ENCODE data around the gene GNB1L. TPM values are rescaled to one million over a fixed set of nuclear protein-coding genes. Genes with fewer than 3 reads are reported as not detected.

GNB1L gene
- total RNA-seq, 2 experiments from 2014 or later: 8.8 to 9.8 TPM

DNA sequence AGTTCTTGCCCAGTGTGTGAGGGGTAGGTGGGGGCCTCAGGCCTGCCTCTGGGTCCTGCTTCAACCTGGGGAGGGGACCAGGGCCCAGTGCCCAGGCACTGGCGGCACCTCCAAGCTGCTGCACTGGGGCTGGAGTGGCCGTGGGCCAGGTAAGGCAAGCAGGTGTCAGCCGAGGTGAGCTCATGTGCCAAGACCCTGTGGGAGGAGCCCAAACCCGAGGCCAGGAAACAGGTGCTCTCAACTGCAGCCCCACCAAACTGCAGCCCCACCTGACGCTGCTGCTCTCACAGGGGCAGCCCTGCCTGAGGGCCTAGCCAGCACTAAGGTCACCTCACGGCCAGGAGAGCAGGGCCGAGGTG lies 18.1 kb upstream of the GNB1L start:
- no peaks in the 10 kb centered on the region for H3K9me3 Mint-ChIP-seq
- no peak overlapping the region for H3K27ac Mint-ChIP-seq
- DNase-seq: peak; percentile 3
- H3K36me3 Mint-ChIP-seq (ENCODE audit: low read depth): no peaks in the 10 kb centered on the region
- H3K27me3 Mint-ChIP-seq (ENCODE audit: low read depth): no peaks in the 10 kb centered on the region
- intact Hi-C loops (cut with micrococcal nuclease): no loop called here
- no peak overlapping the region for H3K4me3 Mint-ChIP-seq
- H3K4me1 Mint-ChIP-seq (ENCODE audit: low read depth): peaks cover 15% of the 10 kb centered on the region
- CTCF ChIA-PET: no interaction called here

DNA sequence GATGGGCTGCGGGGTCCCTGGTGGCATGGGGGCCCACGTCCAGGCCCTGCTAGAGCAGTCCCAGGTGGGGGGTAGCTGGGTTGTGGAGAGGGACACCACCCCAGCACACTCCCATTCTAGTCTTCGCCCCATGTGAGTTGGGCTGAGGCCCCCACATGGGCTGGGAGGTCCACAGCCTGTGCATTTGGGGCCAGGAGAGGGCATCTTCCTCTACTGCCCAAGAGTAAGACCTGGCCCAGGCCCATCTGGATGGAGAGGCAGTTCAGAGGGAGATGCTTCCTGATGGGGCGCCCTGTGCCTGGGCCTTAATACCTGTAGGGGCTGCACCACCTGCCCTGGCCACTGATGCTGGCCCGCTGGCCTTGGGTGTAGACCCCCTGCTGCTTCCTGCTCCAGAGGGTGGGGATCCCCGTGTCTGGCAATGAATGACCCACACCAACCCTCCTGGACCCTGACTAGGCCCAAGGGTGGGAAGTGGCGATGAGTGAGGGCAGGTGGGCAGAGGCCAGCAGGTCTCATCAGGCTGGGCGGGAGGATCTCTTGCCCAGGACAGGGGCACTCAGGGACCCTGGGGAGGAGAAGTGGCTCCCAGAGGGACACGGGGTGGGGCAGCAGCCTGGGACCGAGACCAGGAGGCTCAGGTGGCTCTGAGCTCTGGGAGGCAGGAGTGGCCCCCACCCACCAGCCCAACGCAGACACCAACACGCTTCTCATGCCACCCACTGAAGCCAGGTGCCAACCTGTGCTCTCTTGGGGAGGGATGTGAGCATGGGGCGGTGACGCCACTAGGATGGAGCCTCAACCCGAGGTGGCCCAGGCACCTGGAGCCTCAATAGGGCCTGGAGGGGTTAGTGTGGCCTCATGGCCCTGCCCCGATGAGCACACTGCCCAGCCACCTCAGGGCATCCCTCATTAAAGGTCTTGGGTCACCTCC lies 17.4 kb upstream of the GNB1L start:
- no peak overlapping the region for H3K4me3 Mint-ChIP-seq
- peak; percentile 3 for DNase-seq
- no peak overlapping the region for H3K27ac Mint-ChIP-seq
- CTCF ChIA-PET: no interaction called here
- intact Hi-C loops (cut with micrococcal nuclease): no loop called here
- H3K36me3 Mint-ChIP-seq (ENCODE audit: low read depth): no peaks in the 10 kb centered on the region
- peaks cover 13% of the 10 kb centered on the region for H3K4me1 Mint-ChIP-seq (ENCODE audit: low read depth)
- no peaks in the 10 kb centered on the region for H3K27me3 Mint-ChIP-seq (ENCODE audit: low read depth)
- H3K9me3 Mint-ChIP-seq: no peaks in the 10 kb centered on the region

DNA sequence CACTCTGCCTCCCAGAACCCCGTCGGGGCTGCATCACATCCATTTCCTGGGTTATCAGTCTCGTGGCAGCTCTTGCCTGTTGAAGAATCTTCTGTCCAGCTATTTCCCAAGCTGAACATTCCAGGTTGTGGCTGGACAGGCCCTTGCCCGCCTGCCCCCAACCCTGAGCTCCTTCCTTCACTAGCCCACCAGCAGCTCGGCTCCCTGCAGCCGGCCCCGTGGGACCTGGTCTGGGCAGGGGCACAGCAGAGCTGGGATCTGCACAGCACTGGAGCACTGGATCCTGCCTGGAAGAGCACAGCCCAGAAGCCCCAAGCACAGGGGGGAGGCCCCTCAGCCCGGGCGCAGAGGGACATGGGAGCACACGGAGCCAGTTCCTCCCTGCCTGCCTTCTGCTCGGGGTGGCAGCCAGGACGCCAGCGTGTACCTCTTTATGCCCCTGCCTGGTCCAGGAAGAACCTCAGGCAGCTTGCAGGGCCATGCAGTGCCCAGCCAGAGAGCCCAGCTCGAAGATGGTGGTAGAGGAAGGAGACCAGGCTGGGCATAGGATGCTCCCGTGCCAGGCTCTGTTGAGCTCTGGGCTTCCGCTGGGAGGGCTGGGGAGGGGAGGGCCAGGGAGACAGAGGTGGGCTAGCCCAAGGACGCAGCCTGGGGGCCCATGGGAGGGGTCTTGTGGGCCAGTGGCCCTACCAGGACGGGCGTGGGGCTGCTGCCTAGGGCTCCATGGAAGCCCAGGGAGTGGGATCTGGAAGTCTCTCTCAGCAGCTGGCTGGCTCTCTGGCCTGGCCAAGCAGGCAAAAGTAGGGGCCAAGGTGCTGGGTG lies 16.6 kb upstream of the GNB1L start:
- no peaks in the 10 kb centered on the region for H3K36me3 Mint-ChIP-seq (ENCODE audit: low read depth)
- DNase-seq: peak; percentile 2
- CTCF ChIA-PET: interaction anchor here (1.1 kb wide), 1 partner anchor 14 kb away, joined by 3 read pairs; no protein-coding TSS in a partner anchor
- no peaks in the 10 kb centered on the region for H3K9me3 Mint-ChIP-seq
- H3K4me1 Mint-ChIP-seq (ENCODE audit: low read depth): peaks cover 13% of the 10 kb centered on the region
- H3K27me3 Mint-ChIP-seq (ENCODE audit: low read depth): no peaks in the 10 kb centered on the region
- no peak overlapping the region for H3K4me3 Mint-ChIP-seq
- intact Hi-C loops (cut with micrococcal nuclease): no loop called here
- H3K27ac Mint-ChIP-seq: no peak overlapping the region

DNA sequence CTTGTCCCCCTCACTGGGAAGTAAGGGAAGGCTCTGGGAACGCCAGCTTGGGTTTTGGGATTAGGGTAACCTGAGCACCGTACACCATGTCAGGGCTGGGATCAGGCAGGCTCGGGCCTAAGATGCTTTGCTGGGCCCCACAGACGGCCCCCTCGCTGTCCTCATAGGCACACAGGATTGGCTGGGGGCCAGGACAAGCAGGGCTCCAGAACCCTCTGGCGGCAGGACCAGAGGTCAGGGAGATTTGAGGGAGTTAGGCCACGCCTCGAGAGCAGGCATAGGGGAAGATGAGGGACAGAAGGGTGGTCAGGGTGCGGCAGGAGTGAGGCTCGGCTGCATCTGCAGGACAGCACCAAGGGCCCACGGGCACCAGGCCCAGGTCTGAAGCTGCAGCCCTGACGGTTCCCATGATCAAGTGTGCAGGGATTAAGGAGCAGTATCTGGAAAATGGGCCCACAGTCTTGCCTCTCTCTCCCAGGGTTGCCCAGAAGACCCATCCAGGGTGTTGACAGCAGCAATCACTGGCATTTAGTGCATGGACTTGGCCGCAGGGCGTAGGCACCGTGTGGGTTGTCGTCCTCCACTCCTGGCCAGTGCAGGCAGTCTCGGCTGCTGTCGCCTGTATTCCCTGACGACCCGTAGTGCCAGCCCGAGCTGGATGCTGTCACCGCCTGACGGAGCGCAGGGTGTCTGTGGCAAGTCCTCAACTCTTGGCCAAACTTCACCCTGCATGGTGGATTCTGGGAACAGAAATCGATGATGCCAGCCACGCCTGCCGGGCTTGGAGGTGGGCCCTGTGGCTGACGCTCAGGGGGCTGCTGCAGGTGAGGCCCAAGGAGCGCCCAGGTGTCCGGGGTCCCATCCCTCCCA lies 15.7 kb upstream of the GNB1L start:
- intact Hi-C loops (cut with micrococcal nuclease): no loop called here
- DNase-seq: peak; percentile 2
- Mint-ChIP-seq H3K27ac (no peak overlapping the region), H3K4me1 (ENCODE audit: low read depth) (peaks cover 13% of the 10 kb centered on the region), H3K4me3 (no peak overlapping the region), H3K9me3 (no peaks in the 10 kb centered on the region), H3K27me3 (ENCODE audit: low read depth) (no peaks in the 10 kb centered on the region), H3K36me3 (ENCODE audit: low read depth) (no peaks in the 10 kb centered on the region)
- CTCF ChIA-PET: interaction anchor here (1.1 kb wide), 1 partner anchor 15 kb away, joined by 3 read pairs; no protein-coding TSS in a partner anchor

DNA sequence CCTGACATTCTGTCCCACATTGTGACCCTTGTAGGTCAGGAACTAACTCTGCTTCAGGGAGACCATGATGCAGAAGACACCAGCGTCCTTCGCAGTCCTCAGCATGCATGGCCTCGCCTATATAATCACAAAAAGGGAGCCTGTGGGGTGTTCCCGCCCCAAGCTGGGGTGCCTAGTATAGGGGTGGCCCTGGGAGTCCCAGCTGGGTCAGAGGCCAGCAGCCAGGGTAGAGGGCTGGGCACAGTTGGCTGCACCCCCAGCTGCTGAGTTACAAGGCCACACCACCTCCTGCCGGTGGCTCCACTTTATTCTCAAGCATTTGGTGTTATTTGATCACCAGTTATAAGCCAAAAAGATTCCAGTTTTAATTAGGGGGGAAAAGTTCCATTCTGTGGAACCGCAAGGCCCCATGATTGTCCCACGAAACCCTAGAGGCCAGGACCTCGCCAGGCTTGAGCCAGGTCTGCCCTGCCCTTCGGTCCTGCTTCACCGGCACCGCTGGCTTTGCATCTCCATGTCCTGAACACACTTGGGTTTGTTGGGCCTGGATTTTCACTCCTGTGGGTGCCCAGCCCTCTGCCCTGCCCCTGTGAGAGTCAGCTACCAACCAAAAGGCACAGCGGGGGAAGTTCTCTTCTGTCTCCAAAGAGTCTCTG lies 15.0 kb upstream of the GNB1L start:
- no peaks in the 10 kb centered on the region for H3K9me3 Mint-ChIP-seq
- DNase-seq: no peak
- no peak overlapping the region for H3K4me3 Mint-ChIP-seq
- CTCF ChIA-PET: no interaction called here
- no peak overlapping the region for H3K27ac Mint-ChIP-seq
- no peaks in the 10 kb centered on the region for H3K27me3 Mint-ChIP-seq (ENCODE audit: low read depth)
- H3K4me1 Mint-ChIP-seq (ENCODE audit: low read depth): peaks cover 11% of the 10 kb centered on the region
- H3K36me3 Mint-ChIP-seq (ENCODE audit: low read depth): no peaks in the 10 kb centered on the region
- intact Hi-C loops (cut with micrococcal nuclease): no loop called here

DNA sequence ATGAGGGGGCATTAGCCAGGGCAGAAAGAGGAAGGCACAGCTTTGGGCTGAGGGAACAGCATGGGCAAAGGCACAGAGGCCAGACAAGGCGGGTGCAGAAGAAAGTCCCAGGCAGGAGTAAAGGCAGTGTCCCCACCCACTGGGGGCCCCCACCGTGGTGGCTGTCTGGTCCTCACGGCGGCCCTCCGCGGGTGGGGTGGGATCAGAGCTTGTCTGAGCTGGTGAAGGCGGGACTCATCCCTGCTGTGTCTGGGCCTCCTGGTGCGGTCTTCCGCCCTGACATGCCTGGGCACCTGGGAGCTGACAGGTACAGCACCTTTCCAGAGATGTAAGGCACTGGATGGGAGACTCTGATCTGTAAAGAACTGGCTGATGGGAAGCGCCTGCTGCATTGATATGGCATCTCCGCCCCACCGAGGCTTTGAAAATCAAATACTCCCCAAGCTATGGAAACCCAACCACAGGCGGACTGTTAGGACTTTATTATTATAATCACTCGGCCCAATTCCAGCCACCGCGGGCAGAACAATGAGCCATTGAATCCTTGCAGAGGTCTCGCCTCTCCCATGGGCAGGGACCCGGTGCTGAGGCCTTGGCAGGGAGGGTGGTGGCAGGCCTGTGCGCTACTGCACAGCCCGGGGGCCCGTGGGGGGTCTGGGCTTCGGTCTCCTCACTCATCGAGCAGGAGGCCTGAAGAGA lies 14.2 kb upstream of the GNB1L start:
- intact Hi-C loops (cut with micrococcal nuclease): no loop called here
- H3K4me1 Mint-ChIP-seq (ENCODE audit: low read depth): peaks cover 4% of the 10 kb centered on the region
- CTCF ChIA-PET: interaction anchor here (0.7 kb wide), 1 partner anchor 70 kb away, joined by 3 read pairs; no protein-coding TSS in a partner anchor
- no peak overlapping the region for H3K27ac Mint-ChIP-seq
- H3K9me3 Mint-ChIP-seq: no peaks in the 10 kb centered on the region
- no peaks in the 10 kb centered on the region for H3K36me3 Mint-ChIP-seq (ENCODE audit: low read depth)
- H3K27me3 Mint-ChIP-seq (ENCODE audit: low read depth): no peaks in the 10 kb centered on the region
- no peak for DNase-seq
- no peak overlapping the region for H3K4me3 Mint-ChIP-seq

DNA sequence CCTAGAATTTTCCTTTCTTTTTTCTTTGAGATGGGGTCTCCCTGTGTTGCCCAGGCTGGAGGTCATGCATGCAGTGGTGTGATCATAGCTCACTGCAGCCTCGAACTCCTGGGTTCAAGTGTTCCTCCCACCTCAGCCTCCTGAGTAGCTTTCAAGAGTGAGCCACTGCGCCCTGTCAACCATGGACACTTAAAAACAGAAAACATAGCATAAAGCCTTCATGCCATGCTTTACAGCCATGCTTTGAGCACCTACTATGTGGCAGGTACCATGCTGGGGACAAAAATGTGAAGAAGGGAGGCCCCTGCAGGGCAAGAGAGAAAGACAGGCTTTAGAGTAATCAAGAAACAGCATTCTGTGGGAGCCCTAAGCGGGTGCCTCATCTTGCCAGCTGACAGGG lies 13.7 kb upstream of the GNB1L start:
- no peak overlapping the region for H3K4me3 Mint-ChIP-seq
- H3K4me1 Mint-ChIP-seq (ENCODE audit: low read depth): peaks cover 4% of the 10 kb centered on the region
- no peaks in the 10 kb centered on the region for H3K36me3 Mint-ChIP-seq (ENCODE audit: low read depth)
- CTCF ChIA-PET: interaction anchor here (0.7 kb wide), 1 partner anchor 70 kb away, joined by 3 read pairs; no protein-coding TSS in a partner anchor
- no peaks in the 10 kb centered on the region for H3K27me3 Mint-ChIP-seq (ENCODE audit: low read depth)
- peak; percentile 2 for DNase-seq
- H3K27ac Mint-ChIP-seq: no peak overlapping the region
- H3K9me3 Mint-ChIP-seq: no peaks in the 10 kb centered on the region
- intact Hi-C loops (cut with micrococcal nuclease): no loop called here

DNA sequence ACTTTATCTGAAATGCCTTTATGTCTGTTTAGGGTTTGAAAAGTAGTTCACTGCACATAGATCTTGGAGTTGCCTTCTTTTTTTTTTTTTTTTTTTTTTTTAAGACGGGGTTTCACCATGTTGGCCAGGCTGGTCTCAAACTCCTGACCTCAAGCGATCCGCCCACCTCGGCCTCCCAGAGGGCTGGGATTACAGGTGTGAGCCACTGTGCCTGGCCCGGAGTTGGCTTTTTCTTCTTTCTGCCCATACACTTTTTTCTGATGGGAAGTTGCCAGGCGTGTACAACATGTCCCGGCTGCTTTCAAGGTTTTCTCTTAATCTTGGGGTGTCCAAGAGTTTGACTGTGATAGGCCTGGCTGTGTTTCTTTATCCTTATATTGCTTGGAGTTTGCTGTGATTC lies 12.9 kb upstream of the GNB1L start:
- Mint-ChIP-seq H3K4me3 (no peak overlapping the region), H3K36me3 (ENCODE audit: low read depth) (no peaks in the 10 kb centered on the region), H3K4me1 (ENCODE audit: low read depth) (peaks cover 4% of the 10 kb centered on the region), H3K27me3 (ENCODE audit: low read depth) (no peaks in the 10 kb centered on the region), H3K9me3 (no peaks in the 10 kb centered on the region), H3K27ac (no peak overlapping the region)
- CTCF ChIA-PET: no interaction called here
- no peak for DNase-seq
- intact Hi-C loops (cut with micrococcal nuclease): no loop called here

DNA sequence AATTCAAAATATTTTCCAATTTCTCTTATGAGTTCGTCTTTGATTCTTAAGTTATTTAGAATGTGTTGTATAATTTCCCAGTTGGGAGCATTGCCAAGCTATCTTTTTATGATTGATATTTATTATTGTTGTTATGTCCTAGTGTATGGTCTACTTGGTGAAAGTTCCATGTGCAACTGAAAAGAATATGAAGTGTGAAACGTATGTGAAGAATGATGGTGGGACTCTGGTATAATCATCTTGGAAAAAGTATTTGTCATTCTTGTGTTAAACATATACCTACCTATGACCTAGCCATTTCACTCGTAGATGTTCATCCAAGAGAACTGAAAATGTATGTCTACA lies 12.0 kb upstream of the GNB1L start:
- Mint-ChIP-seq H3K9me3 (no peaks in the 10 kb centered on the region), H3K4me1 (ENCODE audit: low read depth) (peaks cover 4% of the 10 kb centered on the region), H3K27me3 (ENCODE audit: low read depth) (no peaks in the 10 kb centered on the region), H3K27ac (no peak overlapping the region), H3K36me3 (ENCODE audit: low read depth) (no peaks in the 10 kb centered on the region), H3K4me3 (no peak overlapping the region)
- CTCF ChIA-PET: interaction anchor here (0.6 to 1.2 kb wide), 3 partner anchors 24 to 34 kb away, joined by 3 to 4 read pairs (median 3); no protein-coding TSS in a partner anchor
- no peak for DNase-seq
- intact Hi-C loops (cut with micrococcal nuclease): no loop called here

DNA sequence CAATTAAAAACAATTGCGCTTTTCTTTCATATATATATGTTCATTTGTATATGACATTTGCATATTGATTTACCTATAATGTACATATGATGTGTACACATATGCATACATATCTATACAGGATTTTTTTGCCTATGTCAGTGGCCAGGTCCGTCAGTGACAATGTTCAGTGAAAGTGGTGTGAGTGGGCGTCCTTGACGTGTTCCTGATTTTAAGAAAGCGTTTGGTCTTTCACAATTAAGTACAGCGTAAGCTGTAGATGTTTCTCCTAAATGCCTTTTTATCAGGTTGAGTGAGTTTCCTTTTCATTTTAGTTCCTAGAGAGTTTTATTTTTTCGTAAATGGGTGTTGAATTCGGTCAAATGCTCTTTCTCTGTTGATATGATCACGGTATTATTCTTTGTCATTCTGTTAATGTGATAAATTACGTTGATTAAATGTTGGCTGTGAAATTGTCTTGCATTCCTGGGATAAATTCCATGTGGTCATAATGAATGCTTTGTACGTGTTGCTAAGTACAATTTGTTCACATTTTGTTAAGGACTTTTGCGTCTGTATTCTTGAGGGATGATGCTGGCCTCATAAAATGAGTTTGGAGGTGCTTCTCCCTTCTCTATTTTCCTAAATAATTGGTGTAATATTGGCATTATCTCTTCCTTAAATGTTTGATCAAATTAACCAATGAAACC lies 10.6 kb upstream of the GNB1L start:
- no peak for DNase-seq
- Mint-ChIP-seq H3K4me1 (ENCODE audit: low read depth) (peaks cover 4% of the 10 kb centered on the region), H3K9me3 (no peaks in the 10 kb centered on the region), H3K27me3 (ENCODE audit: low read depth) (no peaks in the 10 kb centered on the region), H3K27ac (no peak overlapping the region), H3K4me3 (no peak overlapping the region), H3K36me3 (ENCODE audit: low read depth) (no peaks in the 10 kb centered on the region)
- CTCF ChIA-PET: interaction anchor here (1.3 to 1.8 kb wide), 3 partner anchors 10 to 135 kb away, joined by 4 to 7 read pairs (median 6); no protein-coding TSS in a partner anchor
- intact Hi-C loops (cut with micrococcal nuclease): no loop called here
